WERI-Rb-1 (cell line): ENCODE results near the gene PCBP2.
A peak's percentile ranks its signal among the peaks of the same experiment; 100 is the strongest.
"Not testable (repeated sequence)": the region's sequence is repeated elsewhere in the genome, so short reads cannot be mapped to it uniquely, and the experiment has no call there.

Experiments
- DNase-seq: peaks from one replicate; pipeline ENCODE4 v3.0.0-alpha.2; 2020
- H3K27ac ChIP-seq: fragments of 250-450 bp; sonication (Bioruptor Pico); 2 replicates; pipeline ENCODE4 v1.5.1; 2020; ENCODE audit warnings: mild to moderate bottlenecking, moderate library complexity
- H3K27me3 ChIP-seq: fragments of 250-450 bp; sonication (Bioruptor Pico); 2 replicates; pipeline ENCODE4 v1.5.1; 2021; ENCODE audit warnings: mild to moderate bottlenecking, low read depth, moderate library complexity; ENCODE audit not compliant: insufficient read depth, severe bottlenecking
- H3K36me3 ChIP-seq: fragments of 250-450 bp; sonication (Bioruptor Pico); 2 replicates; pipeline ENCODE4 v1.5.1; 2020; ENCODE audit warnings: mild to moderate bottlenecking, moderate library complexity
- H3K4me3 ChIP-seq: 2 replicates; pipeline ENCODE4 v1.5.1; 2011; ENCODE audit warnings: low read depth, mild to moderate bottlenecking, control low read depth, low read length
- H3K9me3 ChIP-seq: fragments of 250-450 bp; sonication (Bioruptor Pico); 2 replicates; pipeline ENCODE4 v1.5.1; 2021; ENCODE audit warnings: mild to moderate bottlenecking, moderate library complexity; ENCODE audit not compliant: severe bottlenecking
- CTCF ChIP-seq: IDR thresholded peaks from 2 replicates; pipeline ENCODE4 v1.5.1; 2011; ENCODE audit warnings: low read depth, mild to moderate bottlenecking, control low read depth, inconsistent platforms, low read length

The PCBP2 gene

DNA sequence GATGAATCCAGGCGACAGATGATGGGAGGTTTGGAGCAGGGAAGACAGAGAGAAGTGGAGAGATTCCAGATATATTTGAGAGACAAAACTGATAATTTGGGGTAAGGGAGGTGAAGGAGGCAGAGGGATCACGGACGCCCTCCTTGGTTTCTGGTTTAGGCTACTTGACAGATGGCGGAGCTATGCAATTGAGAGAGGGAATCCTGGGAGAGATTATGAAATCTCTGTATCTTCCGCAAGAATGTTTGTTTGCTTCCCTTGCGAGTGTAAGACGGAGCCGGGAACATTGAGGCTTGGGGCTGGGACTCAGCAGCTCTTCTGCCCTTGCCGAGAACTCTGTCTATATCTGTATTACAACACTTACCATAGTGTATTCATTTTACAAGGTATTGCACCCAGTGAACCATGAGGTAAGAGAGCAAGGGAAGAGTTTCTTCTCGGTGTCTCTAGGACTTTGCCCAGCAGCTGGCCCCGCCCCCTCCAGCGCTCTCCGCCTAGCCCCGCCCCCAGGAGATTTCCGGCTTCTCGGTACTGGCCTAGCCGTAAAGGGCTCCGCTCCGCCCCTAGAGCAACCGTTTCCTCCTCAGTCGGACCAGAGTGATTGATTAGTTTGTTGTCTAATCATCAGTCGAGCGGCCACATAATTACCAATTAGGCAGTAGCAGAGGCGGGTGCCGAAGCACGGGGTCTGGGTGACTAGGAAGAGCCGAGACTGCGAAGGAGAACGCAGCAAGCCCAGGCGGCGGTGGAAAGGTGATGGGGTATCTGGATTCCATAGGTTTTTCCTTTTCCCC lies 10.7 kb upstream of the PCBP2 start, which contains the start of gene PRR13:
Gene PRR13, plus strand, starts transcription at position 695 of the 794 bp plus-strand sequence. CDS start 981 bp downstream, outside the sequence.
- peak within 1 kb of the TSS; percentile 97 for H3K4me3 ChIP-seq
- no peaks in the 10 kb centered on the region for H3K9me3 ChIP-seq
- H3K27ac ChIP-seq, result peak within 1 kb of the TSS; percentile 96
- no peak for TF ChIP-seq CTCF
- no peaks in the 10 kb centered on the region for H3K27me3 ChIP-seq
- DNase-seq, result peak; percentile 99
- peaks cover 23% of the 10 kb centered on the region for H3K36me3 ChIP-seq

DNA sequence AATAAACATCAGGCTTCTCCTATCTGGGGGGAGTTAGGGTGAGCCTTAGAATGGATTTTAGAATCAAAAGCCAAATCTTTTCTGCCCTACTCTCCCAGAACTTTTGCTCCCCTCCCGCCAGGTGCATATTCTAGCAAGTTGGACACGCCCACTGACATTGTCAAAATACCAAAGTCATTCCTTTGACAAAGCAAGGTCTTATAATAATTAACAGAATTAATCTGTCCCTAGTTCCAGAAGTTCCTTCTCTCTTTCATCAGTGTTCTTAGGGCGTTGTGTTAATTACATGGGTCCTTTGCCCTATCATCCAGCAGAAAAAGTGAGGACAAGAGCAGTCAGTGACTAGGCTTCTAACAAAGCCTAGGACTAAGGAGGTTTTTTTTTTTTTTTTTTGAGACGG lies 7.9 kb upstream of the PCBP2 start:
- Histone ChIP-seq H3K36me3 (peaks cover 27% of the 10 kb centered on the region), H3K9me3 (no peaks in the 10 kb centered on the region), H3K27ac (no peak overlapping the region), H3K27me3 (no peaks in the 10 kb centered on the region), H3K4me3 (no peak overlapping the region)
- no peak for TF ChIP-seq CTCF
- no peak for DNase-seq

DNA sequence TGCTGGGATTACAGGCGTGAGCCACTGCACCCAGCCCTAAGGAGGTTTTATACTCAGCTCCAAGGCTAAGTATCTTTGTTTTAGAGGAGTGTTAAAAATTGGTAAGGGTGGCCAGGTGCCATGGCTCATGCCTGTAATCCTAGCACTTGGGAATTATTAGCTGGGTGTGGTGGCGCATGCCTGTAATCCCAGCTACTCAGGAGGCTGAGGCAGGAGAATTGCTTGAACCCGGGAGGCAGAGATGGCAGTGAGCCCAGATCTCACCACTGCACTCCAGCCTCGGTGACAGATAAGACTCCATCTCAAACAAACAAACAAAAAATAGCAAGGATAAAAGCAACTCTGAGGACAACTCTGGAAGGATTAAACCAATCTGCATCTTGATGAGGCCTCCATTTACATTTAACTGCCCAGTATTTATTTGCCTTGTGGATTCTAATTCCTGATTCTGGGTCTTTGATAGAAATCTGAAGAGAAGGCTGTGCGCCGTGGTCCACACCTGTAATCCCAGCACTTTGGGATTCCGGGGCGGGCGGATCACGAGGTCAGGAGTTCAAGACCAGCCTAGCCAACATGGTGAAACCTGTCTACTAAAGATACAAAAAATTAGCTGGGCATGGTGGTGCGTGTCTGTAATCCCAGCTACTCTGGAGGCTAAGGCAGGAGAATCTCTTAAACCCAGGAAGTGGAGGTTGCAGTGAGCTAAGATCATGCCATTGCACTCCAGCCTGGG lies 7.1 kb upstream of the PCBP2 start:
- not testable (repeated sequence) for DNase-seq, H3K27me3 ChIP-seq, H3K4me3 ChIP-seq, H3K9me3 ChIP-seq, H3K27ac ChIP-seq
- peaks cover 27% of the 10 kb centered on the region for H3K36me3 ChIP-seq

DNA sequence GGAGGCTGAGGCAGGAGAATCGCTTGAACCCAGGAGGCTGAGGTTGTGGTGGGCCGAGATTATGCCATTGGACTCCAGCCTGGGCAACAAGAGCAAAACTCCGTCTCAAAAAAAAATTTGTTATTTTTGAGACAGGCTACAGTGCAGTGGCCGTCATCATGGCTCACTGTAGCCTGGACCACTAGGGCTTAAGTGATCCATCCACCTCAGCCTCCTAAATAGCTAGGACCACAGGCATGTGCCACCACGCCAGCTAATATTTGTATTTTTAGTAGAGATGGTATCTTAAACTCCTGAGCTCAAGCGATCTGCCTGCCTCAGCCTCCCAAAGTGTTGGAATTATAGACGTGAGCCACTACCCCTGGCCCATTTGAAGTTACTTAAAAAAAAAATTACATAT lies 966 bp upstream of the PCBP2 start:
- peaks cover 37% of the 10 kb centered on the region for H3K36me3 ChIP-seq
- H3K9me3 ChIP-seq, result no peaks in the 10 kb centered on the region

DNA sequence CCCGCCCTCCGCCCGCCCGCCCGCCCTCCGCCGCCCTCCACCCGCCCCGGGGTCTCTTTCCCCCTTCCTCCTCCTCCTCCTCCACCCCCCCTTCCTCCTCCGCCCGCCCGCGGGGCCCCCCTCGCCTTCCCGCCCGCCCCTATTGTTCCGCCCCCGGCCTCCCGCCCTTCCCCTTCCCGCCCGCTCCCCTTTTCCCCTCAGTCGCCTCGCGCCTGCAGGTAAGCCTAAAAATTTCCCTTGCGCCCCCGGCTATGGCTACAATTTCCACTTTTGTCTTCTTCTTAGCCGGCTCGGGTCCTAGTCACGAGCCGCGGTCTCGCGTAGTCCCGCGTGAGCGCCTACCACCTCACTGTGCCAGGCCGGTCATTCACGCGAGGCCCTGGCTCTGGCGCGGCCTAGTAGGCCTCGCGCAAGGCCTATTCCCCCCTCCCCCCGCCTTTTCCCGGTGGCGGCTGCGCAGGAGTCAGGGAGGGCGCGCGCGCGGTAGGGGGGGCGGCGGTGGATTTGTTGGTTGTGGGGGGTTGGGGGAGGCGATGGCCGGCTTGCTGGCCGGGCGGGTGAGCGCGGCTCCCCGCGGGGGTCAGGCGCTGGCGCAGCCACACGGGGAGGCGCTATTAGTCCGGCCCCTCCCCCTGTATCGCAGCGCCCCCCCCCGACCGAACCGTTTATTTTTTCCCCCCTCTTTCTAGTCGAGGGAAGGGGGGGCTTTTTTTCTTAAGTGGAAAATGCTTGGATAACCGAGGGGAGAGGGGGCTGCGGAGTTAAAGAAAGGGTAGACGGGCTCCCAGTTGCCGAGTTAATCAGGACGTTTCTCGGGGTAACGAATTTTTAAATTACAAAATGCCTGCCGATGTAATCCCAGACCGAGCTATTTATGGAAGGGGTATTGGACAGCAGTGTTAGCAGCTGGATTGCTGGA lies 516 bp downstream of the PCBP2 start:
- Histone ChIP-seq H3K27me3 (no peaks in the 10 kb centered on the region), H3K9me3 (no peaks in the 10 kb centered on the region), H3K27ac (peak overlapping the region; percentile 97), H3K4me3 (peak overlapping the region; percentile 98), H3K36me3 (peaks cover 51% of the 10 kb centered on the region)
- DNase-seq, result peak; percentile 93
- TF ChIP-seq CTCF, result no peak

More for the DNA sequence above, 966 bp upstream of the PCBP2 start:
- Histone ChIP-seq H3K27me3 (no peaks in the 10 kb centered on the region), H3K4me3 (no peak overlapping the region), H3K27ac (no peak overlapping the region)
- DNase-seq, result no peak
- TF ChIP-seq CTCF, result no peak
